SU-DHL-6 (cell line): ENCODE measurements around the gene NRN1.

Experiments
- H2AFZ ChIP-seq: fragments of 200-600 bp; sonication (generic); 2 replicates; pipeline ENCODE4 v1.6.1; 2014; ENCODE audit warnings: low read depth, mild to moderate bottlenecking, moderate library complexity, mixed read lengths, antibody characterized with exemption, low read length; ENCODE audit not compliant: severe bottlenecking
- H3F3A ChIP-seq: fragments of 200-600 bp; shearing (Covaris generic); 2 replicates; pipeline ENCODE4 v1.6.0; 2016; ENCODE audit warnings: antibody characterized with exemption, mild to moderate bottlenecking; ENCODE audit not compliant: insufficient read depth
- H3K27ac ChIP-seq: fragments of 200-600 bp; sonication (generic); 2 replicates; pipeline ENCODE4 v1.5.1; 2016; ENCODE audit warnings: low read depth, mild to moderate bottlenecking, low read length, moderate library complexity, mixed read lengths
- H3K27me3 ChIP-seq: fragments of 200-600 bp; sonication (generic), shearing (Covaris generic); 2 replicates; pipeline ENCODE4 v1.6.0; 2014; ENCODE audit warnings: mild to moderate bottlenecking, low read length
- H3K36me3 ChIP-seq: fragments of 200-600 bp; sonication (generic); 2 replicates; pipeline ENCODE4 v1.6.1; 2014; ENCODE audit warnings: mild to moderate bottlenecking, low read length, mixed read lengths
- H3K4me2 ChIP-seq: fragments of 300-600, 200-600 bp; shearing (Covaris generic), sonication (generic); 2 replicates; pipeline ENCODE4 v1.6.0; 2014; ENCODE audit warnings: low read length, low read depth, mild to moderate bottlenecking; ENCODE audit not compliant: poor library complexity, severe bottlenecking
- H3K4me3 ChIP-seq: fragments of 200-600 bp; sonication (generic); 2 replicates; pipeline ENCODE4 v1.5.1; 2014; ENCODE audit warnings: antibody characterized with exemption, low read length, mild to moderate bottlenecking, mixed read lengths; ENCODE audit not compliant: insufficient read depth, poor library complexity, severe bottlenecking
- H3K79me2 ChIP-seq: fragments of 200-600 bp; sonication (generic); 2 replicates; pipeline ENCODE4 v1.6.1; 2014; ENCODE audit warnings: mild to moderate bottlenecking, low read length, moderate library complexity; ENCODE audit not compliant: insufficient read depth
- H3K9ac ChIP-seq: fragments of 200-600 bp; sonication (generic); 2 replicates; pipeline ENCODE4 v1.7.0; 2014; ENCODE audit warnings: mild to moderate bottlenecking, low read length
- H3K9me2 ChIP-seq: fragments of 200-600 bp; sonication (generic); replicated peaks from 2 replicates; pipeline ENCODE4 v1.6.1; 2014; ENCODE audit warnings: low read length; ENCODE audit not compliant: insufficient read depth
- H3K9me3 ChIP-seq: fragments of 200-600 bp; sonication (generic); 2 replicates; pipeline ENCODE4 v1.6.1; 2014; ENCODE audit warnings: low read length, mixed read lengths; ENCODE audit not compliant: insufficient read depth
- H4K20me1 ChIP-seq: fragments of 200-600 bp; sonication (generic); 2 replicates; pipeline ENCODE4 v1.6.1; 2014; ENCODE audit warnings: low read depth, mild to moderate bottlenecking, antibody characterized with exemption, low read length, moderate library complexity, mixed read lengths
- EZH2phosphoT487 ChIP-seq: fragments of 200-600 bp; sonication (generic), shearing (Covaris generic); conservative IDR thresholded peaks from 2 replicates; pipeline ENCODE4 v1.6.1; 2018; ENCODE audit warnings: mild to moderate bottlenecking, antibody characterized with exemption, low read length, moderate library complexity, mixed read lengths
- TF ChIP-seq, protein P1 (sequence below): fragments of 200-600 bp; sonication (generic); IDR thresholded peaks from one replicate; pipeline ENCODE4 v1.5.1; 2017; ENCODE audit warnings: antibody characterized with exemption, mild to moderate bottlenecking, low read length, moderate library complexity; ENCODE audit not compliant: insufficient read depth, poor library complexity, severe bottlenecking

The NRN1 gene

GRCh38 chr6:5992551-5993225, 14.0 kb downstream of the NRN1 start:
- Histone ChIP-seq H3K27me3 (0 out of 2 replicates have a peak, but pooled peaks cover 3% of the 10 kb centered on the region), H3K27ac (no peak overlapping the region)

GRCh38 chr6:5990786-5991185, 15.9 kb downstream of the NRN1 start:
- no peaks in the 10 kb centered on the region for H3K36me3 ChIP-seq
- no peaks in the 10 kb centered on the region for H3K79me2 ChIP-seq
- no peaks in the 10 kb centered on the region for H4K20me1 ChIP-seq
- H3K27me3 ChIP-seq = 0 out of 2 replicates have a peak, but pooled peaks cover 3% of the 10 kb centered on the region
- no peak overlapping the region for H3K27ac ChIP-seq
- TF ChIP-seq, protein P1, sequence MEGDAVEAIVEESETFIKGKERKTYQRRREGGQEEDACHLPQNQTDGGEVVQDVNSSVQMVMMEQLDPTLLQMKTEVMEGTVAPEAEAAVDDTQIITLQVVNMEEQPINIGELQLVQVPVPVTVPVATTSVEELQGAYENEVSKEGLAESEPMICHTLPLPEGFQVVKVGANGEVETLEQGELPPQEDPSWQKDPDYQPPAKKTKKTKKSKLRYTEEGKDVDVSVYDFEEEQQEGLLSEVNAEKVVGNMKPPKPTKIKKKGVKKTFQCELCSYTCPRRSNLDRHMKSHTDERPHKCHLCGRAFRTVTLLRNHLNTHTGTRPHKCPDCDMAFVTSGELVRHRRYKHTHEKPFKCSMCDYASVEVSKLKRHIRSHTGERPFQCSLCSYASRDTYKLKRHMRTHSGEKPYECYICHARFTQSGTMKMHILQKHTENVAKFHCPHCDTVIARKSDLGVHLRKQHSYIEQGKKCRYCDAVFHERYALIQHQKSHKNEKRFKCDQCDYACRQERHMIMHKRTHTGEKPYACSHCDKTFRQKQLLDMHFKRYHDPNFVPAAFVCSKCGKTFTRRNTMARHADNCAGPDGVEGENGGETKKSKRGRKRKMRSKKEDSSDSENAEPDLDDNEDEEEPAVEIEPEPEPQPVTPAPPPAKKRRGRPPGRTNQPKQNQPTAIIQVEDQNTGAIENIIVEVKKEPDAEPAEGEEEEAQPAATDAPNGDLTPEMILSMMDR = no peak
- TF ChIP-seq EZH2phosphoT487 = no peak
- no peaks in the 10 kb centered on the region for H3K9me3 ChIP-seq
- H2AFZ ChIP-seq = no peak overlapping the region
- no peaks in the 10 kb centered on the region for H3F3A ChIP-seq
- no peak overlapping the region for H3K4me2 ChIP-seq
- no peak overlapping the region for H3K4me3 ChIP-seq
- no peak overlapping the region for H3K9ac ChIP-seq
- H3K9me2 ChIP-seq = no peaks in the 10 kb centered on the region

More at GRCh38 chr6:5992551-5993225, 14.0 kb downstream of the NRN1 start:
- TF ChIP-seq, protein P1 = no peak
- no peak for TF ChIP-seq EZH2phosphoT487
- no peak overlapping the region for H2AFZ ChIP-seq
- H3F3A ChIP-seq = no peaks in the 10 kb centered on the region
- H3K4me3 ChIP-seq = no peak overlapping the region
- no peaks in the 10 kb centered on the region for H3K79me2 ChIP-seq
- no peaks in the 10 kb centered on the region for H3K36me3 ChIP-seq
- no peaks in the 10 kb centered on the region for H4K20me1 ChIP-seq
- no peaks in the 10 kb centered on the region for H3K9me3 ChIP-seq
- H3K9ac ChIP-seq = no peak overlapping the region
- H3K4me2 ChIP-seq = no peak overlapping the region
- H3K9me2 ChIP-seq = no peaks in the 10 kb centered on the region

GRCh38 chr6:5989141-5989723, 17.5 kb downstream of the NRN1 start:
- Histone ChIP-seq H2AFZ (no peak overlapping the region), H3K9me3 (no peaks in the 10 kb centered on the region), H3K36me3 (no peaks in the 10 kb centered on the region), H3K4me3 (no peak overlapping the region), H3K9me2 (no peaks in the 10 kb centered on the region), H3K9ac (no peak overlapping the region), H4K20me1 (no peaks in the 10 kb centered on the region), H3K4me2 (no peak overlapping the region), H3K27me3 (0 out of 2 replicates have a peak, but pooled peaks cover 3% of the 10 kb centered on the region), H3K27ac (no peak overlapping the region), H3K79me2 (no peaks in the 10 kb centered on the region), H3F3A (no peaks in the 10 kb centered on the region)
- TF ChIP-seq, protein P1 = no peak
- no peak for TF ChIP-seq EZH2phosphoT487
